HEK293 (cell line): ENCODE measurements around the gene BFSP2.

Experiments used
- CTCF ChIA-PET: fragments of 350-600 bp; formaldehyde crosslinking; extraction: SDS; loops from one replicate; lab custom pipeline; 2021; ENCODE audit warnings: antibody characterized with exemption; lab: Yijun Ruan, JAX
- POLR2A ChIA-PET: fragments of 300-600 bp; formaldehyde crosslinking; extraction: SDS; loops from one replicate; lab custom pipeline; 2020; ENCODE audit warnings: antibody characterized with exemption, inconsistent platforms; lab: Yijun Ruan, JAX
- H3K27ac ChIP-seq: fragments of 200-500 bp; sonication (Bioruptor generic); 2 replicates; pipeline ENCODE4 v1.5.1; 2014; ENCODE audit warnings: low read depth, low read length, control low read depth, inconsistent platforms; ENCODE audit errors: extremely low read depth
- H3K36me3 ChIP-seq, 2 experiments: fragments of 200-500 bp in 1 of 2; sonication (Bioruptor generic) in 1 of 2; 1 replicate in 1 of 2; 2 replicates in 1 of 2; pipeline ENCODE4 v1.5.1; 2014 to 2017; ENCODE audit warnings: inconsistent platforms in 2 of 2, low read length in 2 of 2; ENCODE audit not compliant: control insufficient read depth in 2 of 2, insufficient read depth in 1 of 2
- H3K4me1 ChIP-seq: fragments of 200-500 bp; sonication (Bioruptor generic); 2 replicates; pipeline ENCODE4 v1.5.1; 2014; ENCODE audit warnings: mild to moderate bottlenecking, low read length, inconsistent platforms; ENCODE audit not compliant: control insufficient read depth, insufficient read depth
- H3K4me3 ChIP-seq: 2 replicates; pipeline ENCODE4 v1.5.1; 2011; ENCODE audit warnings: low read depth, mild to moderate bottlenecking, control low read depth, low read length, moderate library complexity
- H3K9me3 ChIP-seq: fragments of 200-500 bp; sonication (Bioruptor generic); 2 replicates; pipeline ENCODE4 v1.5.1; 2014; ENCODE audit warnings: low read depth, low read length, inconsistent platforms; ENCODE audit not compliant: control insufficient read depth, insufficient read depth
- FEZF1 ChIP-seq: fragments of 450-650 bp; formaldehyde crosslinking; IDR thresholded peaks from 2 replicates; pipeline ENCODE4 v1.5.1; 2016; ENCODE audit warnings: missing biosample characterization, missing genetic modification characterization
- GFI1B ChIP-seq: fragments of 450-650 bp; formaldehyde crosslinking; IDR thresholded peaks from 2 replicates; pipeline ENCODE4 v1.5.1; 2016; ENCODE audit warnings: missing biosample characterization, missing genetic modification characterization
- KLF7 ChIP-seq: fragments of 450-650 bp; formaldehyde crosslinking; IDR thresholded peaks from 2 replicates; pipeline ENCODE4 v1.5.1; 2016; ENCODE audit warnings: missing biosample characterization, missing genetic modification characterization, borderline replicate concordance
- MEIS1 ChIP-seq: sonication (generic); formaldehyde crosslinking; IDR thresholded peaks from 2 replicates; pipeline ENCODE4 v1.8.1; 2022; ENCODE audit warnings: missing genetic modification reagents, mild to moderate bottlenecking, borderline replicate concordance
- RBAK ChIP-seq: fragments of 450-650 bp; formaldehyde crosslinking; IDR thresholded peaks from 2 replicates; pipeline ENCODE4 v1.5.1; 2016; ENCODE audit warnings: missing biosample characterization, missing genetic modification characterization
- SCRT2 ChIP-seq: fragments of 450-650 bp; formaldehyde crosslinking; IDR thresholded peaks from 2 replicates; pipeline ENCODE4 v1.5.1; 2016; ENCODE audit warnings: missing biosample characterization, missing genetic modification characterization
- SETDB1 ChIP-seq: IDR thresholded peaks from one replicate; pipeline ENCODE4 v1.6.1; 2017; ENCODE audit warnings: mild to moderate bottlenecking, low read length, moderate library complexity, mixed read lengths; ENCODE audit not compliant: insufficient read length
- SP2 ChIP-seq: fragments of 450-650 bp; formaldehyde crosslinking; IDR thresholded peaks from 2 replicates; pipeline ENCODE4 v1.5.1; 2016; ENCODE audit warnings: missing biosample characterization, missing genetic modification characterization
- TRIM28 ChIP-seq: IDR thresholded peaks from 2 replicates; pipeline ENCODE4 v1.6.1; 2011; ENCODE audit warnings: low read length, control low read depth, borderline replicate concordance
- ZNF114 ChIP-seq: fragments of 450-650 bp; formaldehyde crosslinking; IDR thresholded peaks from 2 replicates; pipeline ENCODE4 v1.5.0; 2017; ENCODE audit warnings: missing biosample characterization, missing genetic modification characterization
- ZNF223 ChIP-seq: fragments of 450-650 bp; formaldehyde crosslinking; IDR thresholded peaks from 2 replicates; pipeline ENCODE4 v1.5.1; 2016; ENCODE audit warnings: missing biosample characterization, missing genetic modification characterization
- ZNF585B ChIP-seq: fragments of 450-650 bp; formaldehyde crosslinking; IDR thresholded peaks from 2 replicates; pipeline ENCODE4 v1.5.1; 2016; ENCODE audit warnings: missing biosample characterization, missing genetic modification characterization
- ZNF654 ChIP-seq: fragments of 450-650 bp; formaldehyde crosslinking; IDR thresholded peaks from 2 replicates; pipeline ENCODE4 v1.5.1; 2016; ENCODE audit warnings: low read depth, missing biosample characterization, missing genetic modification characterization
- ZNF830 ChIP-seq: fragments of 450-650 bp; IDR thresholded peaks from 2 replicates; pipeline ENCODE4 v1.5.0; 2018; ENCODE audit warnings: missing biosample characterization, missing genetic modification characterization, low read depth, mild to moderate bottlenecking, moderate library complexity
- ZSCAN30 ChIP-seq: fragments of 450-650 bp; IDR thresholded peaks from 2 replicates; pipeline ENCODE4 v1.5.1; 2018; ENCODE audit warnings: missing biosample characterization, mild to moderate bottlenecking, missing genetic modification characterization, moderate library complexity
- TF ChIP-seq, protein P1 (sequence below): fragments of 450-650 bp; formaldehyde crosslinking; IDR thresholded peaks from 2 replicates; pipeline ENCODE4 v1.5.1; 2017; ENCODE audit warnings: missing biosample characterization, missing genetic modification characterization
- TF ChIP-seq, protein P2 (sequence below): fragments of 450-650 bp; formaldehyde crosslinking; IDR thresholded peaks from 2 replicates; pipeline ENCODE4 v1.5.1; 2016; ENCODE audit warnings: missing biosample characterization, missing genetic modification characterization
- TF ChIP-seq, protein P3 (sequence below): fragments of 450-650 bp; IDR thresholded peaks from 2 replicates; pipeline ENCODE4 v1.5.1; 2018; ENCODE audit warnings: missing biosample characterization, mild to moderate bottlenecking, missing genetic modification characterization
- TF ChIP-seq, protein P4 (sequence below): fragments of 450-650 bp; formaldehyde crosslinking; IDR thresholded peaks from 2 replicates; pipeline ENCODE4 v1.5.1; 2016; ENCODE audit warnings: missing biosample characterization, missing genetic modification characterization
- TF ChIP-seq, protein P5 (sequence below): fragments of 450-650 bp; formaldehyde crosslinking; IDR thresholded peaks from 2 replicates; pipeline ENCODE4 v1.5.1; 2016; ENCODE audit warnings: missing biosample characterization, missing genetic modification characterization

Gene BFSP2

DNA sequence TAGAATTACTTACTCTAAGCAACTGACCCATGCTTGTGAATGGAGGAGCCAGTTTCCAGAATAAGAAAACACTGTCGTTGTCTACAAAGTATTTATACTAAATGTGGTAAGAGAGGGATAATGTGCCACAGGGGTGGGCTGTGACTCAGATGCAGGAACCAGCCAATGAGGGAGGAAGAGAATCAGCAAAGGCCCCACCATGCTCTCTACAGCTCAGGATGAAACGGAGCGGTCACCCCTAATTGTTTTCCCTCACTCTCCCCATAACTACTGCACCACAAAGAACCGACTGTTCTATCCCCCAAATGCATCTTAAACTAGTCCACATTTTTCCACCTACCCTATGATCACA is 44.5 kb downstream of the BFSP2 start:
- no peaks in the 10 kb centered on the region for H3K9me3 ChIP-seq
- TF ChIP-seq SETDB1 (no peak), TRIM28 (no peak)
- TF ChIP-seq, protein P1, sequence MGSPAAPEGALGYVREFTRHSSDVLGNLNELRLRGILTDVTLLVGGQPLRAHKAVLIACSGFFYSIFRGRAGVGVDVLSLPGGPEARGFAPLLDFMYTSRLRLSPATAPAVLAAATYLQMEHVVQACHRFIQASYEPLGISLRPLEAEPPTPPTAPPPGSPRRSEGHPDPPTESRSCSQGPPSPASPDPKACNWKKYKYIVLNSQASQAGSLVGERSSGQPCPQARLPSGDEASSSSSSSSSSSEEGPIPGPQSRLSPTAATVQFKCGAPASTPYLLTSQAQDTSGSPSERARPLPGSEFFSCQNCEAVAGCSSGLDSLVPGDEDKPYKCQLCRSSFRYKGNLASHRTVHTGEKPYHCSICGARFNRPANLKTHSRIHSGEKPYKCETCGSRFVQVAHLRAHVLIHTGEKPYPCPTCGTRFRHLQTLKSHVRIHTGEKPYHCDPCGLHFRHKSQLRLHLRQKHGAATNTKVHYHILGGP, result no peak
- TF ChIP-seq, protein P2, sequence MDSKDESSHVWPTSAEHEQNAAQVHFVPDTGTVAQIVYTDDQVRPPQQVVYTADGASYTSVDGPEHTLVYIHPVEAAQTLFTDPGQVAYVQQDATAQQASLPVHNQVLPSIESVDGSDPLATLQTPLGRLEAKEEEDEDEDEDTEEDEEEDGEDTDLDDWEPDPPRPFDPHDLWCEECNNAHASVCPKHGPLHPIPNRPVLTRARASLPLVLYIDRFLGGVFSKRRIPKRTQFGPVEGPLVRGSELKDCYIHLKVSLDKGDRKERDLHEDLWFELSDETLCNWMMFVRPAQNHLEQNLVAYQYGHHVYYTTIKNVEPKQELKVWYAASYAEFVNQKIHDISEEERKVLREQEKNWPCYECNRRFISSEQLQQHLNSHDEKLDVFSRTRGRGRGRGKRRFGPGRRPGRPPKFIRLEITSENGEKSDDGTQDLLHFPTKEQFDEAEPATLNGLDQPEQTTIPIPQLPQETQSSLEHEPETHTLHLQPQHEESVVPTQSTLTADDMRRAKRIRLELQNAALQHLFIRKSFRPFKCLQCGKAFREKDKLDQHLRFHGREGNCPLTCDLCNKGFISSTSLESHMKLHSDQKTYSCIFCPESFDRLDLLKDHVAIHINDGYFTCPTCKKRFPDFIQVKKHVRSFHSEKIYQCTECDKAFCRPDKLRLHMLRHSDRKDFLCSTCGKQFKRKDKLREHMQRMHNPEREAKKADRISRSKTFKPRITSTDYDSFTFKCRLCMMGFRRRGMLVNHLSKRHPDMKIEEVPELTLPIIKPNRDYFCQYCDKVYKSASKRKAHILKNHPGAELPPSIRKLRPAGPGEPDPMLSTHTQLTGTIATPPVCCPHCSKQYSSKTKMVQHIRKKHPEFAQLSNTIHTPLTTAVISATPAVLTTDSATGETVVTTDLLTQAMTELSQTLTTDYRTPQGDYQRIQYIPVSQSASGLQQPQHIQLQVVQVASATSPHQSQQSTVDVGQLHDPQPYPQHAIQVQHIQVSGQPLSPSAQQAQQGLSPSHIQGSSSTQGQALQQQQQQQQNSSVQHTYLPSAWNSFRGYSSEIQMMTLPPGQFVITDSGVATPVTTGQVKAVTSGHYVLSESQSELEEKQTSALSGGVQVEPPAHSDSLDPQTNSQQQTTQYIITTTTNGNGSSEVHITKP, result peak; percentile 78
- TF ChIP-seq, all 188 proteins: peak for 1
- Histone ChIP-seq H3K4me3 (no peak overlapping the region), H3K4me1 (no peaks in the 10 kb centered on the region), H3K27ac (0 out of 2 replicates have a peak overlapping the region, but pooled peaks have one; percentile 16), H3K36me3 (no peaks in the 10 kb centered on the region)
- CTCF ChIA-PET, result interaction anchor here (1.2 kb wide), 1 partner anchor 134 kb away, joined by 3 read pairs; no protein-coding TSS in a partner anchor
- POLR2A ChIA-PET, result no interaction called here

DNA sequence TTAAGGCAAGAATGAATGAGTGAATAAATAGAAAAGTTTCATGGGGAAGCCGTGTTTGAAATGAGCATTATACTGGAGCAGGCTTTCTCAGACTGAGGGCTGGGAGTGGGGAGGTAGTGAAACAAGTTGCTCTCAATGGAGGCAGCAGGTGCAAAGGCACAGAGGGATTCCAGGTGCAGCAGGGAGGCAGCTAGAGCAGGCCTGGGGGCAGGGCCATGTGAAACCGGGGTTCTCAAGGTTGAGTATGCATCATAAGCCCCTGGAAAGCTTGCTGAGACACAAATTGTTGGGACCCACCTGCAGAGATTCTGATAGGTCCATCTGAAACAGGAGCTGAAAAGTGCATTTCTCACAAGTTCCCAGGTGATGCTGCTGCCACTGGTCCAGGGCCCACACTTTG is 45.3 kb downstream of the BFSP2 start:
- ChIA-PET POLR2A (no interaction called here), CTCF (no interaction called here)
- no peaks in the 10 kb centered on the region for H3K36me3 ChIP-seq
- H3K4me1 ChIP-seq, result no peaks in the 10 kb centered on the region
- no peak overlapping the region for H3K4me3 ChIP-seq
- no peak overlapping the region for H3K27ac ChIP-seq
- TF ChIP-seq, protein P3, sequence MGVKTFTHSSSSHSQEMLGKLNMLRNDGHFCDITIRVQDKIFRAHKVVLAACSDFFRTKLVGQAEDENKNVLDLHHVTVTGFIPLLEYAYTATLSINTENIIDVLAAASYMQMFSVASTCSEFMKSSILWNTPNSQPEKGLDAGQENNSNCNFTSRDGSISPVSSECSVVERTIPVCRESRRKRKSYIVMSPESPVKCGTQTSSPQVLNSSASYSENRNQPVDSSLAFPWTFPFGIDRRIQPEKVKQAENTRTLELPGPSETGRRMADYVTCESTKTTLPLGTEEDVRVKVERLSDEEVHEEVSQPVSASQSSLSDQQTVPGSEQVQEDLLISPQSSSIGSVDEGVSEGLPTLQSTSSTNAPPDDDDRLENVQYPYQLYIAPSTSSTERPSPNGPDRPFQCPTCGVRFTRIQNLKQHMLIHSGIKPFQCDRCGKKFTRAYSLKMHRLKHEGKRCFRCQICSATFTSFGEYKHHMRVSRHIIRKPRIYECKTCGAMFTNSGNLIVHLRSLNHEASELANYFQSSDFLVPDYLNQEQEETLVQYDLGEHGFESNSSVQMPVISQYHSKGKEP (tag by site-specific recombination), result no peak
- TF ChIP-seq SCRT2, result no peak
- TF ChIP-seq ZNF830 (tag by site-specific recombination), result no peak
- no peak for TF ChIP-seq ZNF585B (tag by site-specific recombination)
- no peak for TF ChIP-seq ZNF114
- TF ChIP-seq MEIS1 (CRISPR knock-in tag), result no peak
- no peak for TF ChIP-seq ZNF654 (tag by site-specific recombination)
- TF ChIP-seq ZSCAN30 (tag by site-specific recombination), result no peak
- no peak for TF ChIP-seq RBAK (tag by site-specific recombination)
- TF ChIP-seq ZNF223 (tag by site-specific recombination), result no peak
- TF ChIP-seq, protein P4, sequence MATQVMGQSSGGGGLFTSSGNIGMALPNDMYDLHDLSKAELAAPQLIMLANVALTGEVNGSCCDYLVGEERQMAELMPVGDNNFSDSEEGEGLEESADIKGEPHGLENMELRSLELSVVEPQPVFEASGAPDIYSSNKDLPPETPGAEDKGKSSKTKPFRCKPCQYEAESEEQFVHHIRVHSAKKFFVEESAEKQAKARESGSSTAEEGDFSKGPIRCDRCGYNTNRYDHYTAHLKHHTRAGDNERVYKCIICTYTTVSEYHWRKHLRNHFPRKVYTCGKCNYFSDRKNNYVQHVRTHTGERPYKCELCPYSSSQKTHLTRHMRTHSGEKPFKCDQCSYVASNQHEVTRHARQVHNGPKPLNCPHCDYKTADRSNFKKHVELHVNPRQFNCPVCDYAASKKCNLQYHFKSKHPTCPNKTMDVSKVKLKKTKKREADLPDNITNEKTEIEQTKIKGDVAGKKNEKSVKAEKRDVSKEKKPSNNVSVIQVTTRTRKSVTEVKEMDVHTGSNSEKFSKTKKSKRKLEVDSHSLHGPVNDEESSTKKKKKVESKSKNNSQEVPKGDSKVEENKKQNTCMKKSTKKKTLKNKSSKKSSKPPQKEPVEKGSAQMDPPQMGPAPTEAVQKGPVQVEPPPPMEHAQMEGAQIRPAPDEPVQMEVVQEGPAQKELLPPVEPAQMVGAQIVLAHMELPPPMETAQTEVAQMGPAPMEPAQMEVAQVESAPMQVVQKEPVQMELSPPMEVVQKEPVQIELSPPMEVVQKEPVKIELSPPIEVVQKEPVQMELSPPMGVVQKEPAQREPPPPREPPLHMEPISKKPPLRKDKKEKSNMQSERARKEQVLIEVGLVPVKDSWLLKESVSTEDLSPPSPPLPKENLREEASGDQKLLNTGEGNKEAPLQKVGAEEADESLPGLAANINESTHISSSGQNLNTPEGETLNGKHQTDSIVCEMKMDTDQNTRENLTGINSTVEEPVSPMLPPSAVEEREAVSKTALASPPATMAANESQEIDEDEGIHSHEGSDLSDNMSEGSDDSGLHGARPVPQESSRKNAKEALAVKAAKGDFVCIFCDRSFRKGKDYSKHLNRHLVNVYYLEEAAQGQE (tag by site-specific recombination), result no peak
- no peak for TF ChIP-seq SP2 (tag by site-specific recombination)
- TF ChIP-seq KLF7 (tag by site-specific recombination), result no peak
- no peak for TF ChIP-seq FEZF1 (tag by site-specific recombination)
- TF ChIP-seq, protein P5, sequence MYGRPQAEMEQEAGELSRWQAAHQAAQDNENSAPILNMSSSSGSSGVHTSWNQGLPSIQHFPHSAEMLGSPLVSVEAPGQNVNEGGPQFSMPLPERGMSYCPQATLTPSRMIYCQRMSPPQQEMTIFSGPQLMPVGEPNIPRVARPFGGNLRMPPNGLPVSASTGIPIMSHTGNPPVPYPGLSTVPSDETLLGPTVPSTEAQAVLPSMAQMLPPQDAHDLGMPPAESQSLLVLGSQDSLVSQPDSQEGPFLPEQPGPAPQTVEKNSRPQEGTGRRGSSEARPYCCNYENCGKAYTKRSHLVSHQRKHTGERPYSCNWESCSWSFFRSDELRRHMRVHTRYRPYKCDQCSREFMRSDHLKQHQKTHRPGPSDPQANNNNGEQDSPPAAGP (tag by site-specific recombination), result no peak
- no peak for TF ChIP-seq GFI1B (tag by site-specific recombination)
- no peaks in the 10 kb centered on the region for H3K9me3 ChIP-seq
